ENCODE data around the gene ATL3. TPM values are rescaled to one million over a fixed set of nuclear protein-coding genes. Genes with fewer than 3 reads are reported as not detected.

ATL3 gene
- polyA plus RNA-seq, 1 donor from 2014 or later = 4.0 TPM

- no peak overlapping the region for H3K9ac ChIP-seq (ENCODE audit: low read length)
- H4K20me1 ChIP-seq (ENCODE audit: insufficient read depth) = no peaks in the 10 kb centered on the region
- TF ChIP-seq RAD21 (conservative IDR thresholded peaks at IDR 0.05) = no peak
- TF ChIP-seq CTCF (IDR thresholded peaks at IDR 0.05; ENCODE audit: poor library complexity, severe bottlenecking) = no peak
- TF ChIP-seq EZH2 (IDR thresholded peaks at IDR 0.05; ENCODE audit: borderline replicate concordance, insufficient read depth, low read length, poor library complexity, severe bottlenecking) = no peak
- TF ChIP-seq SMC3 (conservative IDR thresholded peaks at IDR 0.05; ENCODE audit: poor library complexity) = no peak
- H3K9me2 ChIP-seq (ENCODE audit: insufficient read depth, low read length) = no peaks in the 10 kb centered on the region
- H3K4me3 ChIP-seq (ENCODE audit: low read length) = no peak overlapping the region
- no peak overlapping the region for H3K27ac ChIP-seq (ENCODE audit: low read length)
- no peaks in the 10 kb centered on the region for H3K36me3 ChIP-seq (ENCODE audit: insufficient read depth, low read length)
- no peaks in the 10 kb centered on the region for H3K79me2 ChIP-seq (replicated peaks; ENCODE audit: insufficient read depth, low read length)
- no peaks in the 10 kb centered on the region for H3F3A ChIP-seq (ENCODE audit: insufficient read depth, low read length, poor library complexity, severe bottlenecking)
- no peak overlapping the region for H2AFZ ChIP-seq (ENCODE audit: low read depth, low read length)
- H3K4me2 ChIP-seq (ENCODE audit: low read length) = no peak overlapping the region
- no peaks in the 10 kb centered on the region for H3K9me3 ChIP-seq (ENCODE audit: low read length)
- H3K27me3 ChIP-seq (ENCODE audit: insufficient read depth, low read depth, low read length) = no peaks in the 10 kb centered on the region
Observed at GRCh38 chr11:63598556-63598955, 72.6 kb downstream of the ATL3 start.

DNA sequence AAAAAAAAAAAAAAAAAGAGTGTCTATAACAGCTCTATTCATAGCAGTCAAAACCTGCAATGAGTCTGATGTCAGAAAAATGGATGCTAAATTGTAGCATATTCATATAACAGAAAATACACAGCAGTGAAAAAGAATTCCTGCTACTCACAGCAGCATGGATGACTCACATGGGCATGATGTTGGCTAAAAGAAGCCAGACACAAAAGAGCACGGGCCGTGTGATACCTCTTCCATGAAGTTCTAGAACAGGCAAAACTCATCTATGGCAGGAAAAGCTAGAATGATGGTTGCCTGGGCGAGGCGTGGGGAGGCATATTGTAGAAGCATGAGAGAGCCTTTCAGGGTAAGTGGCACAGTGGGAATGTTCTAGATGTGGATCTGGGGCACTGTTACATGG is 75.9 kb downstream of the ATL3 start:
- no peak overlapping the region for H3K27ac ChIP-seq (ENCODE audit: low read length)
- H4K20me1 ChIP-seq (ENCODE audit: insufficient read depth) = no peaks in the 10 kb centered on the region
- no peak for TF ChIP-seq SMC3 (conservative IDR thresholded peaks at IDR 0.05; ENCODE audit: poor library complexity)
- no peak for TF ChIP-seq CTCF (IDR thresholded peaks at IDR 0.05; ENCODE audit: poor library complexity, severe bottlenecking)
- no peak for TF ChIP-seq POLR2AphosphoS5 (IDR thresholded peaks at IDR 0.05)
- TF ChIP-seq TAF1 (IDR thresholded peaks at IDR 0.05; ENCODE audit: low read depth) = no peak
- no peak for TF ChIP-seq REST (IDR thresholded peaks at IDR 0.05; ENCODE audit: borderline replicate concordance)
- no peaks in the 10 kb centered on the region for H3K9me3 ChIP-seq (ENCODE audit: low read length)
- H3K9me2 ChIP-seq (ENCODE audit: insufficient read depth, low read length) = no peaks in the 10 kb centered on the region
- no peaks in the 10 kb centered on the region for H3K36me3 ChIP-seq (ENCODE audit: insufficient read depth, low read length)
- H3K27me3 ChIP-seq (ENCODE audit: insufficient read depth, low read depth, low read length) = no peaks in the 10 kb centered on the region
- no peak overlapping the region for H3K9ac ChIP-seq (ENCODE audit: low read length)
- H3K79me2 ChIP-seq (replicated peaks; ENCODE audit: insufficient read depth, low read length) = no peaks in the 10 kb centered on the region
- H3F3A ChIP-seq (ENCODE audit: insufficient read depth, low read length, poor library complexity, severe bottlenecking) = no peaks in the 10 kb centered on the region
- H3K4me3 ChIP-seq (ENCODE audit: low read length) = no peak overlapping the region
- H3K4me2 ChIP-seq (ENCODE audit: low read length) = no peak overlapping the region
- no peak overlapping the region for H2AFZ ChIP-seq (ENCODE audit: low read depth, low read length)

Data from neural cell (in vitro differentiated cells).